ENCODE data around the gene SEC24C.
"Not testable (repeated sequence)": the region's sequence is repeated elsewhere in the genome, so short reads cannot be mapped to it uniquely, and the experiment has no call there.

Gene SEC24C

GRCh38 chr10:73732931-73733623 lies 11.1 kb upstream of the SEC24C start:
- DNase-seq = no peak

GRCh38 chr10:73734028-73734720 lies 10.0 kb upstream of the SEC24C start:
- DNase-seq = no peak

GRCh38 chr10:73734796-73735305 lies 9.3 kb upstream of the SEC24C start:
- DNase-seq = no peak

GRCh38 chr10:73740501-73741254 lies 3.5 kb upstream of the SEC24C start:
- DNase-seq = not testable (repeated sequence)

- no peak for DNase-seq
Observed at GRCh38 chr10:73742454-73742734, 1.8 kb upstream of the SEC24C start.

GRCh38 chr10:73743327-73743904 lies 756 bp upstream of the SEC24C start:
- no peak for DNase-seq

GRCh38 chr10:73744664-73744975 lies 448 bp downstream of the SEC24C start:
- peak; percentile 54 for DNase-seq

GRCh38 chr10:73746721-73747120 lies 2.5 kb downstream of the SEC24C start:
- DNase-seq = no peak

GRCh38 chr10:73750819-73751218 lies 6.6 kb downstream of the SEC24C start:
- no peak for DNase-seq

GRCh38 chr10:73756183-73756582 lies 12.0 kb downstream of the SEC24C start:
- DNase-seq = no peak

GRCh38 chr10:73758704-73759511 lies 14.7 kb downstream of the SEC24C start:
- no peak for DNase-seq

- peak; percentile 36 for DNase-seq
Observed at GRCh38 chr10:73759512-73760115, 15.4 kb downstream of the SEC24C start.

GRCh38 chr10:73761781-73762180 lies 17.6 kb downstream of the SEC24C start:
- DNase-seq = no peak

- no peak for DNase-seq
Observed at GRCh38 chr10:73762915-73763314, 18.7 kb downstream of the SEC24C start.

- no peak for DNase-seq
Observed at GRCh38 chr10:73763343-73763742, 19.2 kb downstream of the SEC24C start.

- DNase-seq = no peak
Observed at GRCh38 chr10:73765066-73765465, 20.9 kb downstream of the SEC24C start.

GRCh38 chr10:73768881-73769280 lies 24.7 kb downstream of the SEC24C start:
- DNase-seq = peak; percentile 67

- no peak for DNase-seq
Observed at GRCh38 chr10:73769396-73769795, 25.2 kb downstream of the SEC24C start.

GRCh38 chr10:73771722-73772280 lies 27.6 kb downstream of the SEC24C start:
- DNase-seq = peak; percentile 77

- peak; percentile 80 for DNase-seq
Observed at GRCh38 chr10:73772281-73773151, 28.3 kb downstream of the SEC24C start.

All from activated CD8-positive, alpha-beta memory T cell treated with anti-CD3 and anti-CD28 coated beads, Interleukin-2, amount 50 U/mL, for 4 hours (primary cell).